GM19467 (cell line): ENCODE results near the gene GORAB.

Experiments
- ATAC-seq: cut with Tn5 transposase; IDR thresholded peaks from one replicate; pipeline ENCODE4 v1.9.1; 2021; ENCODE audit warnings: mild to moderate bottlenecking, moderate library complexity; ENCODE audit not compliant: unreplicated experiment

GORAB gene

GRCh38 chr1:170587253-170587593 is 55.3 kb downstream of the GORAB start:
- ATAC-seq, result no peak

- no peak for ATAC-seq
These were observed 59.1 kb downstream of the GORAB start for GRCh38 chr1:170590921-170591705.

GRCh38 chr1:170592591-170593111 is 60.7 kb downstream of the GORAB start:
- ATAC-seq, result no peak

- ATAC-seq, result no peak
These were observed 61.4 kb downstream of the GORAB start for GRCh38 chr1:170593173-170594011.

- ATAC-seq, result no peak
These were observed 62.2 kb downstream of the GORAB start for GRCh38 chr1:170594066-170594626.

GRCh38 chr1:170596701-170597100 is 64.7 kb downstream of the GORAB start:
- no peak for ATAC-seq

GRCh38 chr1:170598618-170599017 is 66.7 kb downstream of the GORAB start:
- no peak for ATAC-seq

GRCh38 chr1:170599033-170599432 is 67.1 kb downstream of the GORAB start:
- ATAC-seq, result no peak

GRCh38 chr1:170601866-170602265 is 69.9 kb downstream of the GORAB start:
- ATAC-seq, result no peak
